Liver (tissue), 9 donors: Measurements from ENCODE around the gene PTGS2. TPM values are rescaled to one million over a fixed set of nuclear protein-coding genes. Genes with fewer than 3 reads are reported as not detected.

Experiments
- DNase-seq: peaks from one replicate; pipeline ENCODE4 v3.0.0-alpha.2; 2017; ENCODE audit warnings: low spot score
- H3K27ac ChIP-seq, 2 donors: one replicate each; pipeline ENCODE4 v1.7.0; 2013; ENCODE audit warnings: inconsistent platforms in 2 of 2, low read length in 2 of 2, control low read depth in 1 of 2, low read depth in 1 of 2, mild to moderate bottlenecking in 1 of 2
- H3K27me3 ChIP-seq, 4 donors: one replicate each; pipeline versions ENCODE4 v1.6.1 to v1.7.0; 2013; ENCODE audit warnings: low read length in 3 of 4, inconsistent platforms in 1 of 4, mild to moderate bottlenecking in 1 of 4, moderate library complexity in 1 of 4; ENCODE audit not compliant: control insufficient read depth in 4 of 4, insufficient read depth in 4 of 4
- H3K36me3 ChIP-seq, 4 donors: one replicate each; pipeline versions ENCODE4 v1.6.1 to v1.7.0; 2013; ENCODE audit warnings: low read length in 3 of 4, mild to moderate bottlenecking in 3 of 4, low read depth in 1 of 4, moderate library complexity in 1 of 4; ENCODE audit not compliant: control insufficient read depth in 4 of 4, insufficient read depth in 3 of 4
- H3K4me1 ChIP-seq, 4 donors: one replicate each; pipeline versions ENCODE4 v1.6.1 to v1.7.0; 2013; ENCODE audit warnings: low read length in 3 of 4, mild to moderate bottlenecking in 3 of 4, moderate library complexity in 1 of 4; ENCODE audit not compliant: control insufficient read depth in 4 of 4, insufficient read depth in 4 of 4
- H3K4me3 ChIP-seq, 3 donors: one replicate each; pipeline versions ENCODE4 v1.6.1 to v1.7.0; 2013; ENCODE audit warnings: low read length in 3 of 3, control low read depth in 1 of 3, low read depth in 1 of 3, mild to moderate bottlenecking in 1 of 3
- H3K9ac ChIP-seq, 2 donors: one replicate each; pipeline ENCODE4 v1.7.0; 2013; ENCODE audit warnings: low read length in 2 of 2, mild to moderate bottlenecking in 2 of 2, moderate library complexity in 2 of 2, control low read depth in 1 of 2, low read depth in 1 of 2
- H3K9me3 ChIP-seq, 4 donors: one replicate each; pipeline versions ENCODE4 v1.6.1 to v1.7.0; 2013; ENCODE audit warnings: low read length in 3 of 4; ENCODE audit not compliant: control insufficient read depth in 4 of 4
- ATF3 ChIP-seq: IDR thresholded peaks from 2 replicates; pipeline ENCODE4 v1.6.1; 2016; ENCODE audit warnings: antibody characterized with exemption
- EGR1 ChIP-seq, 2 donors: IDR thresholded peaks; 2 replicates each; pipeline ENCODE4 v1.6.1; 2016 to 2018; ENCODE audit warnings: antibody characterized with exemption in 2 of 2, low read depth in 2 of 2
- FOXA1 ChIP-seq: IDR thresholded peaks from 2 replicates; pipeline ENCODE4 v1.6.1; 2016; ENCODE audit warnings: antibody characterized with exemption
- FOXA2 ChIP-seq: IDR thresholded peaks from 2 replicates; pipeline ENCODE4 v1.6.1; 2016; ENCODE audit warnings: antibody characterized with exemption
- GABPA ChIP-seq, 2 donors: IDR thresholded peaks in 1 of 2; conservative IDR thresholded peaks in 1 of 2; 2 replicates each; pipeline ENCODE4 v1.6.1; 2016; ENCODE audit warnings: antibody characterized with exemption in 2 of 2, mild to moderate bottlenecking in 1 of 2, moderate library complexity in 1 of 2
- HNF4A ChIP-seq, 2 donors: conservative IDR thresholded peaks; 2 replicates each; pipeline ENCODE4 v1.6.1; 2016; ENCODE audit warnings: antibody characterized with exemption in 2 of 2, mild to moderate bottlenecking in 2 of 2
- HNF4G ChIP-seq: IDR thresholded peaks from 2 replicates; pipeline ENCODE4 v1.6.1; 2016; ENCODE audit warnings: antibody characterized with exemption
- NR2F2 ChIP-seq: IDR thresholded peaks from 2 replicates; pipeline ENCODE4 v1.6.1; 2016; ENCODE audit warnings: antibody characterized with exemption
- RAD21 ChIP-seq, 2 donors: IDR thresholded peaks; 2 replicates each; pipeline ENCODE4 v1.6.1; 2016; ENCODE audit warnings: antibody characterized with exemption in 2 of 2, mild to moderate bottlenecking in 2 of 2
- RXRA ChIP-seq, 2 donors: IDR thresholded peaks; 2 replicates each; pipeline ENCODE4 v1.6.1; 2017 to 2018; ENCODE audit warnings: antibody characterized with exemption in 2 of 2, mild to moderate bottlenecking in 1 of 2
- TAF1 ChIP-seq: conservative IDR thresholded peaks from 2 replicates; pipeline ENCODE4 v1.6.1; 2016; ENCODE audit warnings: antibody characterized with exemption, mild to moderate bottlenecking
- YY1 ChIP-seq: IDR thresholded peaks from 2 replicates; pipeline ENCODE4 v1.6.1; 2016; ENCODE audit warnings: antibody characterized with exemption, mild to moderate bottlenecking
- ZBTB33 ChIP-seq: IDR thresholded peaks from 2 replicates; pipeline ENCODE4 v1.6.1; 2016; ENCODE audit warnings: antibody characterized with exemption
- WGBS: extraction: QIAGEN DNeasy Blood & Tissue Kit; methylation state at CpG from one replicate; pipeline ENCODE4 v1.1.7; 2013; 5-methylcytosine and 5-hydroxymethylcytosine counted together
- polyA plus RNA-seq, 2 donors: library from polyadenylated mRNA; stranded (reverse) in 1 of 2; unstranded in 1 of 2; fragments of 200-250 nt in 1 of 2; fragments of >200 nt in 1 of 2; fragmentation: Nextera tagmentation in 1 of 2; extraction: Ambion mirVana in 1 of 2; gene quantifications; one replicate each; pipeline versions ENCODE4 v1.2.1 to v1.2.3, GENCODE V29; 2013 to 2015
- total RNA-seq, 2 donors: library from RNA; depleted of rRNA; stranded (reverse); fragments of >200 nt; gene quantifications; one replicate each; pipeline ENCODE4 v1.2.3, GENCODE V29; 2014
- TF ChIP-seq, protein P1 (sequence below): fragments of 150-350 bp; IDR thresholded peaks from 2 replicates; pipeline ENCODE4 v1.5.1; 2017; ENCODE audit warnings: improper control_type of control experiment, low read depth, low read length; ENCODE audit not compliant: missing input control
- TF ChIP-seq, protein P2 (sequence below): IDR thresholded peaks from 2 replicates; pipeline ENCODE4 v1.6.1; 2016; ENCODE audit warnings: antibody characterized with exemption
- TF ChIP-seq, protein P3 (sequence below): IDR thresholded peaks from 2 replicates; pipeline ENCODE4 v1.6.1; 2016; ENCODE audit warnings: antibody characterized with exemption, mild to moderate bottlenecking
- donor health status: healthy.
- donor health status: healthy.
- donor health status: healthy.
- donor health status: healthy.
- donor health status: healthy.

The PTGS2 gene
- total and polyA plus RNA-seq, 4 donors: 0.11 to 0.33 (median 0.29) TPM

DNA sequence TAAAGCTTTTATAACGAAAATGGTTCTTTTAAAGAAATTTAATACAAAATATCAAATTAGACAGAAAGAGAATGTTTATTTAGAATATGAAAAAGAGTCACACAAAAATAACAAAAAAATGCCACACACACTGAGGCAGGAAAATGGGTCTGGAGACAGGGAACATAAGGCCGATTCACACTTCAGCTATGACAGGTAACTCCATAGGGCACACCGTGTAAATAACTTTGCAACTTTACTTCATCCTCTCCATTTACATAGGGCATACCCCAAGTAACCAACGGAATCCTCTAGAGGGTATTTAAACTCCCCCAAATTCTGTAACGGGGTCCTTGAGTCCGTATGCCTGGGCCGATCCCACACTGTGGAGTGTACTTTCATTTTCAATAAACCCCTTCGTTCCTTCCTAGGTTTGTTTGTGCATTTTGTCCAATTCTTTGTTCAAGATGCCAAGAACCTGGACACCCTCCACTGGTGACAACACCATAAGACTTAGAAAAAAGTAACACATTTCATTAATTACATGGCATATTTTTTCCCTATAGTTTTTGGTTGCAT, 23.1 kb upstream of the PTGS2 start:
- Histone ChIP-seq H3K27me3 (peaks cover 0 to 9% (median 0%) of the 10 kb centered on the region in 4 donors), H3K9me3 (no peaks in the 10 kb centered on the region), H3K36me3 (no peaks in the 10 kb centered on the region), H3K4me3 (no peak overlapping the region), H3K4me1 (no peaks in the 10 kb centered on the region), H3K9ac (no peak overlapping the region), H3K27ac (no peak overlapping the region)
- DNase-seq: no peak
- no peak for TF ChIP-seq FOXA1
- no peak for TF ChIP-seq YY1
- no peak for TF ChIP-seq ZBTB33
- no peak for TF ChIP-seq HNF4G
- TF ChIP-seq, protein P1, sequence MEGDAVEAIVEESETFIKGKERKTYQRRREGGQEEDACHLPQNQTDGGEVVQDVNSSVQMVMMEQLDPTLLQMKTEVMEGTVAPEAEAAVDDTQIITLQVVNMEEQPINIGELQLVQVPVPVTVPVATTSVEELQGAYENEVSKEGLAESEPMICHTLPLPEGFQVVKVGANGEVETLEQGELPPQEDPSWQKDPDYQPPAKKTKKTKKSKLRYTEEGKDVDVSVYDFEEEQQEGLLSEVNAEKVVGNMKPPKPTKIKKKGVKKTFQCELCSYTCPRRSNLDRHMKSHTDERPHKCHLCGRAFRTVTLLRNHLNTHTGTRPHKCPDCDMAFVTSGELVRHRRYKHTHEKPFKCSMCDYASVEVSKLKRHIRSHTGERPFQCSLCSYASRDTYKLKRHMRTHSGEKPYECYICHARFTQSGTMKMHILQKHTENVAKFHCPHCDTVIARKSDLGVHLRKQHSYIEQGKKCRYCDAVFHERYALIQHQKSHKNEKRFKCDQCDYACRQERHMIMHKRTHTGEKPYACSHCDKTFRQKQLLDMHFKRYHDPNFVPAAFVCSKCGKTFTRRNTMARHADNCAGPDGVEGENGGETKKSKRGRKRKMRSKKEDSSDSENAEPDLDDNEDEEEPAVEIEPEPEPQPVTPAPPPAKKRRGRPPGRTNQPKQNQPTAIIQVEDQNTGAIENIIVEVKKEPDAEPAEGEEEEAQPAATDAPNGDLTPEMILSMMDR: no peak
- TF ChIP-seq FOXA2: no peak
- TF ChIP-seq HNF4A (conservative IDR thresholded peaks at IDR 0.05): no peak
- TF ChIP-seq RAD21 (IDR thresholded peaks at IDR 0.05): no peak
- TF ChIP-seq, protein P2, sequence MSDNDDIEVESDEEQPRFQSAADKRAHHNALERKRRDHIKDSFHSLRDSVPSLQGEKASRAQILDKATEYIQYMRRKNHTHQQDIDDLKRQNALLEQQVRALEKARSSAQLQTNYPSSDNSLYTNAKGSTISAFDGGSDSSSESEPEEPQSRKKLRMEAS: no peak
- TF ChIP-seq, protein P3, sequence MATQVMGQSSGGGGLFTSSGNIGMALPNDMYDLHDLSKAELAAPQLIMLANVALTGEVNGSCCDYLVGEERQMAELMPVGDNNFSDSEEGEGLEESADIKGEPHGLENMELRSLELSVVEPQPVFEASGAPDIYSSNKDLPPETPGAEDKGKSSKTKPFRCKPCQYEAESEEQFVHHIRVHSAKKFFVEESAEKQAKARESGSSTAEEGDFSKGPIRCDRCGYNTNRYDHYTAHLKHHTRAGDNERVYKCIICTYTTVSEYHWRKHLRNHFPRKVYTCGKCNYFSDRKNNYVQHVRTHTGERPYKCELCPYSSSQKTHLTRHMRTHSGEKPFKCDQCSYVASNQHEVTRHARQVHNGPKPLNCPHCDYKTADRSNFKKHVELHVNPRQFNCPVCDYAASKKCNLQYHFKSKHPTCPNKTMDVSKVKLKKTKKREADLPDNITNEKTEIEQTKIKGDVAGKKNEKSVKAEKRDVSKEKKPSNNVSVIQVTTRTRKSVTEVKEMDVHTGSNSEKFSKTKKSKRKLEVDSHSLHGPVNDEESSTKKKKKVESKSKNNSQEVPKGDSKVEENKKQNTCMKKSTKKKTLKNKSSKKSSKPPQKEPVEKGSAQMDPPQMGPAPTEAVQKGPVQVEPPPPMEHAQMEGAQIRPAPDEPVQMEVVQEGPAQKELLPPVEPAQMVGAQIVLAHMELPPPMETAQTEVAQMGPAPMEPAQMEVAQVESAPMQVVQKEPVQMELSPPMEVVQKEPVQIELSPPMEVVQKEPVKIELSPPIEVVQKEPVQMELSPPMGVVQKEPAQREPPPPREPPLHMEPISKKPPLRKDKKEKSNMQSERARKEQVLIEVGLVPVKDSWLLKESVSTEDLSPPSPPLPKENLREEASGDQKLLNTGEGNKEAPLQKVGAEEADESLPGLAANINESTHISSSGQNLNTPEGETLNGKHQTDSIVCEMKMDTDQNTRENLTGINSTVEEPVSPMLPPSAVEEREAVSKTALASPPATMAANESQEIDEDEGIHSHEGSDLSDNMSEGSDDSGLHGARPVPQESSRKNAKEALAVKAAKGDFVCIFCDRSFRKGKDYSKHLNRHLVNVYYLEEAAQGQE: no peak
- no peak for TF ChIP-seq NR2F2
- no peak for TF ChIP-seq RXRA (IDR thresholded peaks at IDR 0.05)
- no peak for TF ChIP-seq EGR1 (IDR thresholded peaks at IDR 0.05; ENCODE audit: low read depth in 2 of 2)
- TF ChIP-seq TAF1: no peak
- TF ChIP-seq ATF3: no peak
- no peak for TF ChIP-seq GABPA (IDR thresholded peaks at IDR 0.05 in 1 of 2, conservative IDR thresholded peaks at IDR 0.05 in 1 of 2)
- WGBS: 82% methylated on average over 8 of the region's 8 CpGs

DNA sequence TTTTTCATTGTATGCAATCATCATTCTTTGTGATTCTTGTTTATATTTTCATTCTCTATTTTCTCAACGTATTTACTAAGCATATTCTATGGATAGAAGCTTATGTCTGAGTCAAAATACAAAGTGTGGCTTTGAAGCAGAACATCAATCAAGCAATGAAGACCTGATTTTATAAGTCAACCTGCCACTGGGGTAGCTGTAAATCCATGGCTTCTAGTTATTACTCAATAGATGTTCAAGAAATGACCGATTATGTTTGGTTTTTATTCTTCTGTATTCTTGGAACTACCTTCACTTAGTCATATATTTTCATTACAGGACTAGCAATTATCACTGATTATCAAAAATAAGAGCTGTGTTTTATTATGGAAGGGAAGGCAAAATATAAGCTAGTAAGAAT, 20.5 kb upstream of the PTGS2 start:
- Histone ChIP-seq H3K4me3 (no peak overlapping the region), H3K9me3 (no peaks in the 10 kb centered on the region), H3K27ac (no peak overlapping the region), H3K4me1 (no peaks in the 10 kb centered on the region), H3K36me3 (no peaks in the 10 kb centered on the region), H3K27me3 (peaks cover 0 to 5% (median 0%) of the 10 kb centered on the region in 4 donors), H3K9ac (no peak overlapping the region)
- WGBS: 74% methylated on average over 2 of the region's 2 CpGs
- DNase-seq: no peak
- TF ChIP-seq RAD21 (IDR thresholded peaks at IDR 0.05) (no peak), NR2F2 (no peak), YY1 (no peak), RXRA (IDR thresholded peaks at IDR 0.05) (no peak), GABPA (IDR thresholded peaks at IDR 0.05 in 1 of 2, conservative IDR thresholded peaks at IDR 0.05 in 1 of 2) (no peak), HNF4G (no peak), ATF3 (no peak)
- TF ChIP-seq, protein P3: no peak
- TF ChIP-seq, protein P2: no peak
- TF ChIP-seq, protein P1: no peak
